SH-SY5Y (cell line): Measurements from ENCODE around the gene SLC22A8.

Experiments
- GATA2 ChIP-seq: IDR thresholded peaks from 2 replicates; pipeline ENCODE4 v1.6.1; 2011; ENCODE audit warnings: mild to moderate bottlenecking, low read depth, low read length
- GATA3 ChIP-seq: IDR thresholded peaks from 2 replicates; pipeline ENCODE4 v1.6.1; 2011; ENCODE audit warnings: low read depth, mild to moderate bottlenecking, low read length, moderate library complexity

GRCh38 chr11:63019506-63019905 is 3.9 kb upstream of the SLC22A8 start:
- TF ChIP-seq GATA2, result no peak
- TF ChIP-seq GATA3, result no peak
